Measurements from ENCODE around the gene PCDHA4.

Gene PCDHA4

DNA sequence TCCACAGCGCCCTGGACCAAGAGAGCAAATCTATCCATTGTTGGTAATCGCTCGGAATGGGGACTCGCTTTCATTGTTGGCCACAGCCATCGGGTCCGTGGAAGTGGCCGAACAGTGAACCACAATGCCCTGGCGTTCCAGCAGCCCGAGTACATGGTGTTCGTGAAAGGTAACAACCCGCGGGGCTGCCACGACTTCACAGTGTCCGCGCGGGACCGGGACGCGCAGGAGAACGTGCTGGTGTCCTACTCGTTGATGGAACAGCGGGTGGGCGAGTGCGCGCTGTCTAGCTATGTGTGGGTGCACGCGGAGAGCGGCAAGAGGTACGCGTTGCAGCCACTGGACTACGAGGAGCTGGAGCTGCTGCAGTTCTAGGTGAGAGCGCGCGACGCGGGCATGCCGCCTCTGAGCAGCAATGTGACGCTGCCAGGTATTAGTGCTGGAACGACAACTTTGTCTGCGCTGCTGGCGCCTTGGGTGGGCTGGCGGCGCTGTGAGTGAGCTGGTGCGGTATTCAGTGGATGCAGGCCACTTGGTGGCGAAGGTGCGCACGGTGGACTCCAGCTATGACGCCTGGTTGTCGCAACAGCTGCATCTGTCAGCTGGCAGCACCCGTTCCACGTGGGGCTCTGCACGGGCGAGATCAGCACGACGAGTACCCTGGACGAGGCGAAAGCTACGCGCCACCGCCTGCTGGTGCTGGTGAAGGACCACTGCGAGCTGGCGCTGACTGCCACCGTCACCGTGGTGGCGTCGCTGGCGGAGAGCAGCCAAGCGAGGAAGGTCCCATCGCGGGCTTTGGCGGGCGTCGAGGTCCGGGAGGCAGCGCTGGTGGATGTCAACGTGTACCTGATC, 55.8 kb downstream of the PCDHA4 start:
- no peak for DNase-seq

Measured in CD4-positive, alpha-beta T cell treated with Interleukin-17A for 4 hours (primary cell).